ENCODE results near the gene EEF1AKMT2. TPM values are rescaled to one million over a fixed set of nuclear protein-coding genes. Genes with fewer than 3 reads are reported as not detected.

Gene EEF1AKMT2
- total RNA-seq, 1 donor from 2014 or later = 14.1 TPM

DNA sequence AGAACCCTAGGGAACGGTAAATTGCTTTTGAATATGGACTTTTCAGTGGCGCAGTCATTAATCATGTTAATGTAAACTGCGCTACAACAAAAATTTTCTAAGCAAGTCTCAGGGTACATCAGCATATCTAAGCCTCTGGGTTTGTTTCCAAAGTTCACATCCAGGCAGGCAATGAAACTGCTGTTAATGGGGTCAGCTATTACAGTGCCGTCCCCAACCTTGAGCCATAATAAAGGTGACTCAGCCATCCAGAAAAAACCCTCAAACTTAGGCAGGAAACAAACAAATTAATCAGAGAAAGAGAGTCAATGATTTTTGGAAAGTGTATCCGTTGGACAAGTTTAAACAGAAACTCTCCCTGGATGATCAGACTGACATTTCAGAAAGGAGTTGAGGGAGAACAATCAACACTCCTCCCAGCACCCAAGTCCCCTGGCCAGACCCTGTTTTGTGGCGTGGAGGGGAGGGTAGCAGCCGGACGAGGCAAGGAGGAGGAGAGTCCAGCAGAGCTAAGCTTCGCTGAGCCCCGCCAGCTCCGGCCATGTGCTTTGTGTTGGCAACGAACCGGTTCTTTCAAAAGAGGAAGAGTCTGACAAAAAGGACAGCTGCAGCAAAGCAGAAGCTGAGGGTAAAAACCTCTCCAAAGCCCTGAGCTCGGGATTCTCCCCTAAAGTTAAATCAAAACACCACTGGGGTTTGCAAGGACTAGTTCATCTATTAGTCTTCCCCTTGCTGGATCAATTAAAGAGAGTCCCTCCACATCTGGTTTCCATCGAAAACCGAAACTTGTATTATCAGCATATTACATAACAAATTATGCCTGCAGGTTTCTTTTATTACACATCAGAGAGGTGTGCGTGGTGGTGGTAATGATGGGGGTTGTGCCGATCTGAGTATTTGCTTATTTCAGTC, 51.1 kb downstream of the EEF1AKMT2 start:
- DNase-seq = peak; percentile 77
- H3K36me3 ChIP-seq = no peaks in the 10 kb centered on the region
- H3K27me3 ChIP-seq (ENCODE audit: low read depth) = no peaks in the 10 kb centered on the region
- ATAC-seq = peak in 1 of 2 donors; percentile 3
- no peaks in the 10 kb centered on the region for H3K9me3 ChIP-seq
- peaks cover 83% of the 10 kb centered on the region for H3K4me1 ChIP-seq
- H3K4me3 ChIP-seq = peak overlapping the region; percentile 78
- peak overlapping the region; percentile 88 for H3K27ac ChIP-seq
- TF ChIP-seq, protein P1, sequence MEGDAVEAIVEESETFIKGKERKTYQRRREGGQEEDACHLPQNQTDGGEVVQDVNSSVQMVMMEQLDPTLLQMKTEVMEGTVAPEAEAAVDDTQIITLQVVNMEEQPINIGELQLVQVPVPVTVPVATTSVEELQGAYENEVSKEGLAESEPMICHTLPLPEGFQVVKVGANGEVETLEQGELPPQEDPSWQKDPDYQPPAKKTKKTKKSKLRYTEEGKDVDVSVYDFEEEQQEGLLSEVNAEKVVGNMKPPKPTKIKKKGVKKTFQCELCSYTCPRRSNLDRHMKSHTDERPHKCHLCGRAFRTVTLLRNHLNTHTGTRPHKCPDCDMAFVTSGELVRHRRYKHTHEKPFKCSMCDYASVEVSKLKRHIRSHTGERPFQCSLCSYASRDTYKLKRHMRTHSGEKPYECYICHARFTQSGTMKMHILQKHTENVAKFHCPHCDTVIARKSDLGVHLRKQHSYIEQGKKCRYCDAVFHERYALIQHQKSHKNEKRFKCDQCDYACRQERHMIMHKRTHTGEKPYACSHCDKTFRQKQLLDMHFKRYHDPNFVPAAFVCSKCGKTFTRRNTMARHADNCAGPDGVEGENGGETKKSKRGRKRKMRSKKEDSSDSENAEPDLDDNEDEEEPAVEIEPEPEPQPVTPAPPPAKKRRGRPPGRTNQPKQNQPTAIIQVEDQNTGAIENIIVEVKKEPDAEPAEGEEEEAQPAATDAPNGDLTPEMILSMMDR (IDR thresholded peaks at IDR 0.05) = no peak
- intact Hi-C loops (cut with DNase I) = loop anchor here (10.0 kb wide), 2 partner anchors 106 to 206 kb away; no protein-coding TSS in a partner anchor

- peak overlapping the region; percentile 88 for H3K27ac ChIP-seq
- no peak for DNase-seq
- no peak overlapping the region for H3K4me3 ChIP-seq
- H3K9me3 ChIP-seq = no peaks in the 10 kb centered on the region
- TF ChIP-seq, protein P1 (IDR thresholded peaks at IDR 0.05) = no peak
- H3K36me3 ChIP-seq = no peaks in the 10 kb centered on the region
- no peaks in the 10 kb centered on the region for H3K27me3 ChIP-seq (ENCODE audit: low read depth)
- intact Hi-C loops (cut with DNase I) = loop anchor here (10.0 kb wide), 2 partner anchors 105 to 205 kb away; no protein-coding TSS in a partner anchor
- peaks cover 83% of the 10 kb centered on the region for H3K4me1 ChIP-seq
- no peak for ATAC-seq
These were observed 51.7 kb downstream of the EEF1AKMT2 start for GRCh38 chr10:124739986-124740368.

- Histone ChIP-seq H3K27ac (peak overlapping the region; percentile 88), H3K4me3 (no peak overlapping the region), H3K9me3 (no peaks in the 10 kb centered on the region), H3K36me3 (no peaks in the 10 kb centered on the region), H3K4me1 (peaks cover 85% of the 10 kb centered on the region), H3K27me3 (ENCODE audit: low read depth) (no peaks in the 10 kb centered on the region)
- no peak for DNase-seq
- intact Hi-C loops (cut with DNase I) = no loop called here
- ATAC-seq = no peak
- TF ChIP-seq, protein P1 (IDR thresholded peaks at IDR 0.05) = no peak
These were observed 52.4 kb downstream of the EEF1AKMT2 start for GRCh38 chr10:124739119-124739921.

GRCh38 chr10:124738441-124738840, 53.2 kb downstream of the EEF1AKMT2 start:
- no peak overlapping the region for H3K4me3 ChIP-seq
- ATAC-seq = no peak
- H3K36me3 ChIP-seq = no peaks in the 10 kb centered on the region
- peaks cover 94% of the 10 kb centered on the region for H3K4me1 ChIP-seq
- no peaks in the 10 kb centered on the region for H3K27me3 ChIP-seq (ENCODE audit: low read depth)
- no peaks in the 10 kb centered on the region for H3K9me3 ChIP-seq
- TF ChIP-seq, protein P1 (IDR thresholded peaks at IDR 0.05) = no peak
- H3K27ac ChIP-seq = no peak overlapping the region
- no peak for DNase-seq
- intact Hi-C loops (cut with DNase I) = no loop called here

GRCh38 chr10:124737708-124738107, 54.0 kb downstream of the EEF1AKMT2 start:
- Histone ChIP-seq H3K4me3 (no peak overlapping the region), H3K4me1 (peaks cover 100% of the 10 kb centered on the region), H3K9me3 (no peaks in the 10 kb centered on the region), H3K27ac (no peak overlapping the region), H3K27me3 (ENCODE audit: low read depth) (no peaks in the 10 kb centered on the region), H3K36me3 (no peaks in the 10 kb centered on the region)
- TF ChIP-seq, protein P1 (IDR thresholded peaks at IDR 0.05) = no peak
- DNase-seq = no peak
- no peak for ATAC-seq
- intact Hi-C loops (cut with DNase I) = no loop called here

Data from lower lobe of right lung (tissue), 2 donors.